HEK293T (cell line): Measurements from ENCODE around the gene ZNF414.

ENCODE experiments used
- SP1 ChIP-seq: fragments of 450-650 bp; IDR thresholded peaks from 2 replicates; pipeline ENCODE4 v1.6.1; 2017
- TARDBP ChIP-seq: fragments of 450-650 bp; IDR thresholded peaks from 2 replicates; pipeline ENCODE4 v1.6.1; 2016

DNA sequence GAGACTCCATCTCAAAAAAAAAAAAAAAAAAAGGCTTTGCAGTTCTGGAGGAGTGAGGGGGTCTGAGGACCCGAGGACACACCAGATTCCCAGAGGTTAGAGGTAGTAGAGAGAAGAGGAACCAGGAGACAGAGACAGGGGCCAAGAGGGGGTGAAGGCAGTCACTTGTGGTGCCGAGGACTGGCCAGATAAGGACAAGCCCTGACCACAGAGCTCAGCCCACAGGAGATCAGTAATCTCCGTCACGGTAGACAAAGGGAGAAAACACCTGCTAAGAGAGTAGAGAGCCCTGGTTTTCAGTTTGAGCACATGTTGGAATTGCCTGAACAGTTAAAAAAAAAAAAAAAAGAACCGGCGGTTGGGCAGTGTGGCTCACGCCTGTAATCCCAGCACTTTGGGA is 9.8 kb downstream of the ZNF414 start:
- no peak for TF ChIP-seq SP1
- no peak for TF ChIP-seq TARDBP
